HepG2 (cell line): ENCODE data around the gene TUBB4B. TPM values are rescaled to one million over a fixed set of nuclear protein-coding genes. Genes with fewer than 3 reads are reported as not detected.

ENCODE experiments used
- ATAC-seq: fragments of 200-7000 bp; cut with Tn5 transposase; 3 replicates; pipeline ENCODE4 v1.9.1; 2020; ENCODE audit warnings: mild to moderate bottlenecking, moderate library complexity
- BruUV-seq: library from RNA; stranded (reverse); fragments of 400-500 nt; replicated peaks from 2 replicates; lab custom pipeline; 2021; lab: Mats Ljungman, UMichigan
- CTCF ChIA-PET: fragments of 300-600 bp; formaldehyde crosslinking; extraction: SDS; loops from one replicate; lab custom pipeline; 2021; ENCODE audit warnings: low total read pairs, inconsistent platforms, low intra/inter-chr PET ratio; lab: Yijun Ruan, JAX
- POLR2A ChIA-PET: fragments of 350-600 bp; sonication (Branson Sonifier 250); formaldehyde crosslinking; loops from one replicate; lab custom pipeline; 2020; ENCODE audit warnings: antibody characterized with exemption, inconsistent platforms; lab: Yijun Ruan, JAX
- DNase-seq: peaks from one replicate; pipeline ENCODE4 v3.0.0-alpha.2; 2015; ENCODE audit warnings: low spot score
- FAIRE-seq: peaks from 3 replicates; lab custom pipeline; 2011; peaks lifted over from hg19 to GRCh38; lab: Jason Lieb, UNC
- H2AFZ ChIP-seq: one replicate; pipeline ENCODE4 v1.6.1; 2011; ENCODE audit warnings: low read length, inconsistent platforms
- H3K27ac ChIP-seq: fragments of 300-600 bp; 3 replicates; pipeline ENCODE4 v1.8.0; 2011; ENCODE audit warnings: mixed run types, mild to moderate bottlenecking, mixed read lengths, low read length, inconsistent platforms; ENCODE audit not compliant: insufficient read depth; ENCODE audit errors: extremely low read length
- H3K27me3 ChIP-seq, 2 experiments: fragments of 200-600 bp in 1 of 2; 2 replicates in 1 of 2; 3 replicates in 1 of 2; pipeline versions ENCODE4 v1.6.0 to v1.8.0; 2011; ENCODE audit warnings: low read length in 2 of 2, mild to moderate bottlenecking in 2 of 2, moderate library complexity in 2 of 2, inconsistent platforms in 1 of 2; ENCODE audit not compliant: insufficient read depth in 2 of 2, control insufficient read depth in 1 of 2
- H3K36me3 ChIP-seq, 2 experiments: fragments of 200-600 bp in 1 of 2; replicated peaks in 1 of 2; 2 replicates in 1 of 2; 3 replicates in 1 of 2; pipeline versions ENCODE4 v1.5.1 to v1.8.0; 2011; ENCODE audit warnings: low read length in 2 of 2, inconsistent platforms in 1 of 2; ENCODE audit not compliant: insufficient read depth in 2 of 2, control insufficient read depth in 1 of 2
- H3K4me1 ChIP-seq: 2 replicates; pipeline ENCODE4 v1.5.1; 2012; ENCODE audit warnings: low read length, inconsistent platforms; ENCODE audit not compliant: insufficient read depth
- H3K4me2 ChIP-seq: 2 replicates; pipeline ENCODE4 v1.6.0; 2011; ENCODE audit warnings: low read depth, low read length, inconsistent platforms
- H3K4me3 ChIP-seq, 3 experiments: fragments of 200-600 bp in 1 of 3; sonication (generic), shearing (Covaris generic) in 1 of 3; replicated peaks in 1 of 3; 2 replicates each; pipeline ENCODE4 v1.5.1; 2011 to 2016; ENCODE audit warnings: low read length in 3 of 3, inconsistent platforms in 2 of 3, low read depth in 2 of 3, mild to moderate bottlenecking in 2 of 3, control low read depth in 1 of 3, mixed read lengths in 1 of 3; ENCODE audit not compliant: insufficient read depth in 1 of 3
- H3K79me2 ChIP-seq: one replicate; pipeline ENCODE4 v1.6.1; 2011; ENCODE audit warnings: low read length, inconsistent platforms; ENCODE audit not compliant: insufficient read depth
- H3K9ac ChIP-seq: 2 replicates; pipeline ENCODE4 v1.6.0; 2011; ENCODE audit warnings: mild to moderate bottlenecking, low read depth, low read length, inconsistent platforms; ENCODE audit not compliant: insufficient read depth
- H3K9me3 ChIP-seq: 2 replicates; pipeline ENCODE4 v1.5.1; 2012; ENCODE audit warnings: mild to moderate bottlenecking, low read length
- H4K20me1 ChIP-seq: 2 replicates; pipeline ENCODE4 v1.6.0; 2011; ENCODE audit warnings: inconsistent platforms, mild to moderate bottlenecking, low read length, moderate library complexity; ENCODE audit not compliant: insufficient read depth
- SIN3B ChIP-seq: fragments of 150-350 bp; IDR thresholded peaks from 2 replicates; pipeline ENCODE4 v1.6.1; 2014; ENCODE audit warnings: low read length
- WGBS: methylation state at CpG from one replicate; pipeline ENCODE4 v1.1.6; 2017; ENCODE audit warnings: low lambda C conversion rate; 5-methylcytosine and 5-hydroxymethylcytosine counted together
- in situ Hi-C: cut with HindIII; loops from 2 replicates; pipeline ENCODE4 v1.10.0; 2017; ENCODE audit warnings: low pct_unique_long_range_greater_than_20kb; ENCODE audit not compliant: extremely low pct_ligation_motif_present
- intact Hi-C: fragments of 100-400 bp; cut with micrococcal nuclease; formaldehyde crosslinking; loops from one replicate; pipeline ENCODE4 v1.10.0; 2022; ENCODE audit not compliant: unreplicated experiment
- polyA plus RNA-seq, 8 experiments: library from polyadenylated mRNA; depleted of rRNA in 3 of 8; stranded (reverse) in 7 of 8; unstranded in 1 of 8; fragments of >200 nt; fragmentation: Illumina TruSeq in 4 of 8; extraction: Trizol in 4 of 8; gene quantifications; 2 replicates each; pipeline versions ENCODE4 v1.2.1 to v1.2.3, GENCODE V29; 2011 to 2016; ENCODE audit warnings: low read depth in 4 of 8, missing spikeins in 1 of 8, mixed read lengths in 1 of 8; ENCODE audit not compliant: insufficient read depth in 1 of 8
- total RNA-seq, 5 experiments: library from RNA; depleted of rRNA; stranded (reverse); fragments of >200 nt; fragmentation: Illumina TruSeq; extraction: Trizol; gene quantifications; 2 replicates each; pipeline ENCODE4 v1.2.3, GENCODE V29; 2016; ENCODE audit warnings: low read depth in 1 of 5
- TF ChIP-seq, protein P1 (sequence below): sonication (generic); formaldehyde crosslinking; IDR thresholded peaks from 2 replicates; pipeline ENCODE4 v1.5.0; 2020; ENCODE audit warnings: mild to moderate bottlenecking, missing genetic modification reagents, moderate library complexity
- TF ChIP-seq, protein P2 (sequence below): sonication (generic); formaldehyde crosslinking; IDR thresholded peaks from 2 replicates; pipeline ENCODE4 v1.4.0; 2020; ENCODE audit warnings: missing genetic modification reagents

Gene TUBB4B
- total and polyA plus RNA-seq, 2 of the 13 experiments (the other 11 are each of a cell fraction or from before 2014, with no cell fraction given): 182 to 412 TPM

DNA sequence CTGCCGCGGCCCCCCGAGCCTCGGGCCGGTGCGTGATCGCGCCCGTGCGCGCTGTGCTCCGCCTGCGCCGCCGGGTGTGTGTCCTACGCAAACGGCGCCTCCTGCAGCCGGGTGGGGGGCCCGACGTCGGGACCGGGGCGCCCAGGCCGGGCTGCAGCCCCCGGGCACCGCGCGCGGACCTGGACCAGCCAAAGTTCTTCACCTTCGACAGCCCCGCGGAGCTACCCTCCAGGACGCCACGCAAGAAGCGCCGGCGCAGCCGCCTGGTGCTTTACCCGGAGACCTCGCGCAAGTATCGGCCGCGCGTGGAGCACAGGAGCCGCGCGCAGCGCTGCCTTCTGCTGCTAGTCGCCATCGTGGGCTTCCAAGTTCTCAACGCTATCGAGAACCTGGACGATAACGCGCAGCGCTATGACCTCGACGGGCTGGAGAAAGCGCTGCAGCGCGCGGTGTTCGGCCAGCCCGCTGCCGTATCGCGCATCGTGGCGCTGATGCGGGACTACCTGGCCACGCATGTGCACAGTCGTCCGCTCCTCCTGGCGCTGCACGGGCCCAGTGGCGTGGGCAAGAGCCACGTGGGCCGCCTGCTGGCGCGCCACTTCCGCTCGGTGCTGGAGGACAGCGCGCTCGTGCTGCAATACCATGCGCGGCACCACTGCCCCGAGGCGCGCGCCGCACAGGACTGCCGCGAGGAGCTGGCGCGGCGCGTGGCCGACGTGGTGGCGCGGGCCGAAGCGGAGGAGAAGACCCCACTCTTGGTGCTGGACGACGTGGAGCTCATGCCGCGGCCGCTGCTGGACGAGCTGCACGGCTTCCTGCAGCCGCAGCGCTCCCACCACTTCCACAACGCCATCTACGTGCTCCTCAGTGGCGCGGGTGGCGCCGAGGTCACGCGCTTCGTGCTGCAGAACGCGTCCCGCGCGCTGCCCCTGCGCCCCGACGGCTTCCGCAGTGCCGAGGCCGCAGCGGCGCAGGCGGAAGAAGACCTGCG is 37.9 kb downstream of the TUBB4B start (continued):
- TF ChIP-seq, protein P1, sequence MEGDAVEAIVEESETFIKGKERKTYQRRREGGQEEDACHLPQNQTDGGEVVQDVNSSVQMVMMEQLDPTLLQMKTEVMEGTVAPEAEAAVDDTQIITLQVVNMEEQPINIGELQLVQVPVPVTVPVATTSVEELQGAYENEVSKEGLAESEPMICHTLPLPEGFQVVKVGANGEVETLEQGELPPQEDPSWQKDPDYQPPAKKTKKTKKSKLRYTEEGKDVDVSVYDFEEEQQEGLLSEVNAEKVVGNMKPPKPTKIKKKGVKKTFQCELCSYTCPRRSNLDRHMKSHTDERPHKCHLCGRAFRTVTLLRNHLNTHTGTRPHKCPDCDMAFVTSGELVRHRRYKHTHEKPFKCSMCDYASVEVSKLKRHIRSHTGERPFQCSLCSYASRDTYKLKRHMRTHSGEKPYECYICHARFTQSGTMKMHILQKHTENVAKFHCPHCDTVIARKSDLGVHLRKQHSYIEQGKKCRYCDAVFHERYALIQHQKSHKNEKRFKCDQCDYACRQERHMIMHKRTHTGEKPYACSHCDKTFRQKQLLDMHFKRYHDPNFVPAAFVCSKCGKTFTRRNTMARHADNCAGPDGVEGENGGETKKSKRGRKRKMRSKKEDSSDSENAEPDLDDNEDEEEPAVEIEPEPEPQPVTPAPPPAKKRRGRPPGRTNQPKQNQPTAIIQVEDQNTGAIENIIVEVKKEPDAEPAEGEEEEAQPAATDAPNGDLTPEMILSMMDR (CRISPR knock-in tag): peak; percentile 14; the same call in 1 of the 2 replicates
- TF ChIP-seq, protein P2, sequence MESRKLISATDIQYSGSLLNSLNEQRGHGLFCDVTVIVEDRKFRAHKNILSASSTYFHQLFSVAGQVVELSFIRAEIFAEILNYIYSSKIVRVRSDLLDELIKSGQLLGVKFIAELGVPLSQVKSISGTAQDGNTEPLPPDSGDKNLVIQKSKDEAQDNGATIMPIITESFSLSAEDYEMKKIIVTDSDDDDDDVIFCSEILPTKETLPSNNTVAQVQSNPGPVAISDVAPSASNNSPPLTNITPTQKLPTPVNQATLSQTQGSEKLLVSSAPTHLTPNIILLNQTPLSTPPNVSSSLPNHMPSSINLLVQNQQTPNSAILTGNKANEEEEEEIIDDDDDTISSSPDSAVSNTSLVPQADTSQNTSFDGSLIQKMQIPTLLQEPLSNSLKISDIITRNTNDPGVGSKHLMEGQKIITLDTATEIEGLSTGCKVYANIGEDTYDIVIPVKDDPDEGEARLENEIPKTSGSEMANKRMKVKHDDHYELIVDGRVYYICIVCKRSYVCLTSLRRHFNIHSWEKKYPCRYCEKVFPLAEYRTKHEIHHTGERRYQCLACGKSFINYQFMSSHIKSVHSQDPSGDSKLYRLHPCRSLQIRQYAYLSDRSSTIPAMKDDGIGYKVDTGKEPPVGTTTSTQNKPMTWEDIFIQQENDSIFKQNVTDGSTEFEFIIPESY (CRISPR knock-in tag): 0 out of 2 replicates have a peak, but pooled peaks have one; percentile 40

DNA sequence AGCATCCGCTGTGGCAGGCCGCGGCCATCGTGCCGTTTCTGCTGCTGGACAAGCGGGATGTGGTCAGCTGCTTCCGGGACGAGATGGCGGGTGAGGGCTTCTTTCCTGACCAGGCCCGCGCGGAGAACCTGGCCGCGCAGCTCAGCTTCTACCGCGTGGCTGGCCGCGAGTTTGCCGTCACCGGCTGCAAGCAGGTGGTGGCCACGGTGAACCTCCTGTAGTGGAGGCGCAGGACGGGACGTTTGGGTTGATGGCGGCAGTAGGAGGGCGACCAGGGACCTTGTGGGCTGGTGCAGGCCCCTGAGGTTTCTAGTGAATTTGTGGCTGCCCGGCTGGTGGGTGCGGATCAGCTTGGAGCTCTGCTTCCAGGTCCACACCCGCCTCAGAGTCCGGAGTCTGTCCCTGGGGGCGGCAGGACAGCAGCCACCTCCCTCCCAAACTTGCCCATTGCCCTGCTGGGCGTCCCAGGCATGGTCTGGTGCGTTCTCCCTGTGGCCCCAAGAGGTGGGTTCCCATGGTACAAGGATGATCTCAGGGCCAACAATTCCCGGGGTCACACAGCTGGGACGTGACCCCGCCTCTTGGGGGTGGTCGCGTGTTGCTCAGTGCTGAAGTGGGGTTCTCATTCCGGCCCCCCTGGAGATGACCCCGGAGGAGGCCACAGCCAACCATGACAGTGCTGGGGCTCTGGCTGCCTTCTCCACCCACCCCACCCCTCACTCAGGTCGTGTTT is 38.8 kb downstream of the TUBB4B start:
- BruUV-seq: TSS peak; percentile 23
- H2AFZ ChIP-seq: no peak overlapping the region
- no peaks in the 10 kb centered on the region for H4K20me1 ChIP-seq
- peaks cover 21% of the 10 kb centered on the region for H3K4me1 ChIP-seq
- H3K27me3 ChIP-seq: no peaks in the 10 kb centered on the region; a peak in 1 of 5 replicates
- WGBS: over 99% methylated on average over 21 of the region's 41 CpGs
- ChIA-PET POLR2A (interaction anchor here (0.6 kb wide), 1 partner anchor 130 kb away, joined by 3 read pairs; no protein-coding TSS in a partner anchor), CTCF (no interaction called here)
- peaks cover 0 to 7% of the 10 kb centered on the region in 2 experiments; a peak in 2 of 5 replicates for H3K36me3 ChIP-seq
- no peak overlapping the region for H3K27ac ChIP-seq
- no peak overlapping the region for H3K9ac ChIP-seq
- no peak for ATAC-seq
- no peaks in the 10 kb centered on the region for H3K9me3 ChIP-seq
- peaks cover 6% of the 10 kb centered on the region for H3K79me2 ChIP-seq
- TF ChIP-seq, protein P2 (CRISPR knock-in tag): 0 out of 2 replicates have a peak, but pooled peaks have one; percentile 6
- TF ChIP-seq SIN3B: no peak
- in situ Hi-C loops: loop anchor here (10.0 kb wide), 1 partner anchor 245 kb away; no protein-coding TSS in a partner anchor
- DNase-seq: no peak
- FAIRE-seq: no peak
- H3K4me3 ChIP-seq: no peak overlapping the region
- H3K4me2 ChIP-seq: no peak overlapping the region
- intact Hi-C loops: no loop called here
